Measurements from ENCODE around the gene SLX1B. TPM values are rescaled to one million over a fixed set of nuclear protein-coding genes. Genes with fewer than 3 reads are reported as not detected.
"Not testable (repeated sequence)": the region's sequence is repeated elsewhere in the genome, so short reads cannot be mapped to it uniquely, and the experiment has no call there.

Gene SLX1B
- 80.0 and 86.5 TPM in 2 replicates for total RNA-seq

DNA sequence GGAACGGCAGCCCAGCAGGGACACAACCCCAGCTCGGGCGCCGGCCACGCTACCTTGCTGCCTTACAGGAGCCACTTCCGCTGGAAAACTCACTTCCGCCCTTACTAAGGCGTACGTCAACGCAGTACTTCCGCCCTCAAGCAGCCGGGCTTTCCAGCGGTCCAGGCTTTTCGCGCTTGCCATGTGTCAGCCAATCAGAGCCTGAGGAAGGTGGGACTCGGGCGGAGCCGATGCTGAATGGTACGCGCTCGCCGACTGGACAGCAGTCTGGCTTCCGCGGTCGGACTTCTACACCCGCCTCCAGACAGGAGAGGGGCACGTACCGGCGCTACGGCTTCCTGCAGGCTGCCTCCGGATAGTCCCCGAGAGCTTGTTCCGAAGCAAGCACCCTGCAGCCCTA, at the start of gene SLX1B, which contains the start of gene BOLA2:
SLX1B (plus strand) TSS at position 265 of the 400 bp plus-strand sequence.
BOLA2 (minus strand) TSS at position 83 of the 400 bp plus-strand sequence. CDS start 98 bp downstream, outside the sequence.
- H3K4me3 Mint-ChIP-seq (ENCODE audit: low read depth); intact Hi-C loops (cut with micrococcal nuclease): not testable (repeated sequence)

DNA sequence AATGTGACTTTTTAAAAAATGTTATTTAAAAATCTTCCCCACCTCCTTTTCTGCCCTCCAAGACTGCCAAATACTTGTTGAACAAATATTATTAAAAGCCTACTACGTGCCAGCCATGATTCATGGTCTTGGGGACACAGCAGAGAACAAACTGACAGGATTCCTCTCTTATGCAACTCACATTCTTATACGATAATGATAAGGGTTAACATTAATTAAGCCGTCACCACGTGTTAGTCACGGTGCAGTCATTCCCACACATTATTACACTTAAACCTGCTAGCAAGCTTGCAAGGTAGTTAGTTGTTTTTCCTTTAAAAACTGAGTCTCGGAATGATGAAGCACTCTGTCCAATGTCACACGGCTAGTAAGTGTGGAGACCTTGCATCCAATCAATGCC, 49.1 kb upstream of the SLX1B start:
- H3K4me1 Mint-ChIP-seq (ENCODE audit: low read depth); H3K27ac Mint-ChIP-seq; H3K4me3 Mint-ChIP-seq (ENCODE audit: low read depth); intact Hi-C loops (cut with micrococcal nuclease); H3K27me3 Mint-ChIP-seq (ENCODE audit: low read depth); DNase-seq (ENCODE audit: low spot score); H3K9me3 Mint-ChIP-seq: not testable (repeated sequence)
- peaks cover 10% of the 10 kb centered on the region for H3K36me3 Mint-ChIP-seq (ENCODE audit: low read depth)

More for the DNA sequence above, at the start of gene SLX1B, which contains the start of gene BOLA2:
- not testable (repeated sequence) for H3K27ac Mint-ChIP-seq; DNase-seq (ENCODE audit: low spot score); H3K36me3 Mint-ChIP-seq (ENCODE audit: low read depth); H3K27me3 Mint-ChIP-seq (ENCODE audit: low read depth); H3K9me3 Mint-ChIP-seq; H3K4me1 Mint-ChIP-seq (ENCODE audit: low read depth)

DNA sequence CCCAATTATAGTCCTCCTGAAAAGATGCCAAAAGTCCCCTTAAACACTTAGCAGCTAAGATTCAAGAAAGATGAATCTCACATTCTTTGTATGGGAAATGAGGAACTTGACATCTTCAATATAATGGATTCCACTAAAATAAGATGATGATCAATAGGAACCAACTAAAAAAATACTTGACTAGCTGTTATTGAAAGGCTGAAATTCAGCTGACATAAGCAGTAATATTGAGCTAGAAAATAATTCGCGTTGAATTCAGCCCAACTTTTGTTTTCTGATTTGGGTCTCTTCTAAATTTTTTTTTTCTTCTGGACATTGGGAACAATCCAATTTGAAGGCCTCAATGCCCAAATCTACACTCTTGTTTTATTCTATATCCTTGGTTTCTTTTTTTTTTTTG, 30.7 kb upstream of the SLX1B start:
- intact Hi-C loops (cut with micrococcal nuclease); H3K4me3 Mint-ChIP-seq (ENCODE audit: low read depth); H3K4me1 Mint-ChIP-seq (ENCODE audit: low read depth); H3K27me3 Mint-ChIP-seq (ENCODE audit: low read depth); H3K27ac Mint-ChIP-seq; DNase-seq (ENCODE audit: low spot score); H3K9me3 Mint-ChIP-seq: not testable (repeated sequence)
- peaks cover 14% of the 10 kb centered on the region for H3K36me3 Mint-ChIP-seq (ENCODE audit: low read depth)

DNA sequence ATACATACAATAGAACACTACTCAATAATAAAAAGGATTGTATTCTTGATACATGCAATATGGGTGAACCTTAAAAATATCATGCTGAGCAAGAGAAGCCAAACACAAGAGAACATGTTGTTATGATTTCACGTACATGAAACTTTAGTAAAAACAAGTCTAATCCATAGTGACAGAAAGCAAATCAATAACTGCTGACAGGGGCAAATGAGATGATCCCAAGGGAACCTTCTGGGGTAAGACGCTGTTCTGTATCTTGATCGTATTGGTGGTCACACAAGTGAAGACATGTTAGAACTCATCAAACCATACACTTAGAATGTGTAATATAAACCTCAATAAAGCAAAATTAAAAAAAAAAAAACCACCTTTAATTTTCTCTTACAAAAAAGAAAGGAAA, 28.9 kb upstream of the SLX1B start:
- H3K9me3 Mint-ChIP-seq; H3K4me3 Mint-ChIP-seq (ENCODE audit: low read depth); H3K27ac Mint-ChIP-seq; H3K4me1 Mint-ChIP-seq (ENCODE audit: low read depth); H3K27me3 Mint-ChIP-seq (ENCODE audit: low read depth); DNase-seq (ENCODE audit: low spot score); intact Hi-C loops (cut with micrococcal nuclease): not testable (repeated sequence)
- H3K36me3 Mint-ChIP-seq (ENCODE audit: low read depth) = peaks cover 20% of the 10 kb centered on the region

DNA sequence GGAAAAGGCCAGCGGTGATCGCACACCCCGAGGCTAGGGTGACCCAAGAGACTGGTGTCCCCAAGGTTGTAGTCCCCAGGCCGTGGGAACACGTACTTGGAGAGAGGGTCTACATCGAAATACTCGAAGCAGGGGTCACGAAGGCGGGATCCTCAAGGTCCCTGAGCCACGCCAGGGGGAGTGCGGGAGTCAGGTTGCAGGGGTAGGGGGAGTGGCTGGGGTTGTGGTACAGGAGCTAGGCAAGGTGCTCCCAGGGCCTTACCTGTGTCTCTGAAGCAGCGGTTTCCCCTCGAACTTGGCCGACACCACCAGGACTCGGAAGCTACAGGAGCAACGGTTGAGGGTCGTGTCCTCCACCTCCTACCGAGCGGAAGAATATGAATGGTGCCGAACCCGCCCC, 579 bp upstream of the SLX1B start:
- H3K27me3 Mint-ChIP-seq (ENCODE audit: low read depth); H3K4me1 Mint-ChIP-seq (ENCODE audit: low read depth); H3K9me3 Mint-ChIP-seq; H3K4me3 Mint-ChIP-seq (ENCODE audit: low read depth); H3K27ac Mint-ChIP-seq; DNase-seq (ENCODE audit: low spot score); H3K36me3 Mint-ChIP-seq (ENCODE audit: low read depth); intact Hi-C loops (cut with micrococcal nuclease): not testable (repeated sequence)

DNA sequence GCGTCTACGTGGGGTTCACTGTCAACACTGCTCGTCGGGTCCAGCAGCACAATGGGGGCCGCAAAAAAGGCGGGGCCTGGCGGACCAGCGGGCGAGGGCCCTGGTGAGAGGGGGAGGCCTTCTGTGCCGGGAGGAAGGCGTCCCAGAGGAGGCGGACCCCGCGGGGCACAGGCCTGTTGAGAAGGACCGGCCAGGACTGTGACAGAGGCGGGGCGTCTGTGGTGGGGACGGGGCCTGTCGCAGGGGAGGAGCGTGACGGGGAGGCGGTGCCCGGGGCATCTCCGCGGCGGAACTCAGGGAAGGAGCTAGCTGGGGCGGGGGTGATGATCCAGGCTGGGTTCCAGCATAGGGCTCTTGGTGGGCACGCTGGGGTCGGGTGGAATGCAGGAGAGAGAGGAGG, 495 bp downstream of the SLX1B start:
- DNase-seq (ENCODE audit: low spot score); H3K4me1 Mint-ChIP-seq (ENCODE audit: low read depth); H3K27ac Mint-ChIP-seq; H3K27me3 Mint-ChIP-seq (ENCODE audit: low read depth); H3K9me3 Mint-ChIP-seq; H3K36me3 Mint-ChIP-seq (ENCODE audit: low read depth); intact Hi-C loops (cut with micrococcal nuclease); H3K4me3 Mint-ChIP-seq (ENCODE audit: low read depth): not testable (repeated sequence)

DNA sequence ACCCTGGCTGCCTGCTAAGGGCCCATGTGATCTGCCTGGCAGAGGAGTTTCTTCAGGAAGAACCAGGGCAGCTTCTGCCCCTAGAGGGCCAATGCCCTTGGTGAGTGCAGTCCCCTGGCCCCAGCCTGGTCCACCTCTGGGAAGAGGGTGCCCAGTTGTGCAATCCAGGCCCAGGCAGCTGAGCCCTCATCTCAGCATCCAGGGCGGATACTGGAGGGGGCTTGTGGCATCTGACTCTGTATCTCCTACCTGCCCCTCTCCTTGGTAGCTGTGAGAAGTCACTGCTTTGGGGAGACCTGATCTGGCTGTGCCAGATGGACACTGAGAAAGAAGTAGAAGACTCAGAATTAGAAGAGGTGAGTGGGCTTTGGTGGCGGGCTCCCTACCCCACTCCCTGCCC, 3.3 kb downstream of the SLX1B start:
- DNase-seq (ENCODE audit: low spot score); H3K4me3 Mint-ChIP-seq (ENCODE audit: low read depth); H3K27ac Mint-ChIP-seq; H3K9me3 Mint-ChIP-seq; H3K27me3 Mint-ChIP-seq (ENCODE audit: low read depth); H3K36me3 Mint-ChIP-seq (ENCODE audit: low read depth); H3K4me1 Mint-ChIP-seq (ENCODE audit: low read depth); intact Hi-C loops (cut with micrococcal nuclease): not testable (repeated sequence)

DNA sequence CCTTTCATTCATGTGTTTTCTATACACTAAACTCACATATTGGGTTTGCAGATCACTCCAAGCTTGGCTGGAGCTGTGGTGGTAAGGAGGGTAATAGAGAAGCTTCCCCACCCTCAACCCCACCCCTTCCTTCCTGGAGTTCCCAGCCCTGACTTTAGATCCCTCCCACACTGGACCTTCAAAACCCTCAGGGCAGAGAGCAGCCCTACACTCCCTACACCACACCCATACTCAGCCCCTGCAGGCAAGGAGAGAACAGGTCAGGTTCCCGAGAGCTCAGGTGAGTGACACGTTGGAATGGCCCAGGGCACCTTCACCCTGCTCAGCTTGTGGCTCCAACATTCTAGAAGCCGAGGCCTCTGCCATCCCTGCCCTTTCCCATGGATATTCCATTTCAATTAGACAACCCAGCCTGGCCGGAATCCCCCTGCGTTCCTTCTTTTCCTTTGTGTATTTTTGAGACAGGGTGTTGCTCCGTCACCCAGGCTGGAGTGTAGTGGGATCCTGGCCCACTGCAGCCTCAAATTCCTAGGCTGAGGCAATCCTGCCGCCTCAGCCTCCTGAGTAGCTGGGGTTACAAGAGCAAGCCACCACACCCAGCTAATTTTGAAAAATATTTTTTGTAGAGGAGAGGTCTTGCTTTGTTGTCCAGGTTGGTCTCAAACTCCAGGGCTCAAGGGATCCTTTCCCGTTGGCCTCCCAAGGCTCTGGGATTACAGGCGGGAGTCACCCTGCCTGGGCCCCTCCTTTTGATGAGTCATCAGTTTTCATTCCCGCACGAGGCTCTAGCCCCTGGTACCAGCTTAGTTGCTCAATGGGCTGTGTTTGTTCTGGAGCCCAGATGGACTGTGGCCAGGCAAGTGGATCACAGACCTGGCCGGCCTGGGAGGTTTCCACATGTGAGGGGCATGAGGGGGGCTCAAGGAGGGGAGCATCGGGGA, 5.6 kb downstream of the SLX1B start, which contains the start of gene SULT1A4:
SULT1A4 (plus strand) TSS at position 208 of the 941 bp plus-strand sequence. CDS start 1,473 bp downstream, outside the sequence.
- H3K4me3 Mint-ChIP-seq (ENCODE audit: low read depth); H3K27ac Mint-ChIP-seq; DNase-seq (ENCODE audit: low spot score); H3K27me3 Mint-ChIP-seq (ENCODE audit: low read depth); H3K9me3 Mint-ChIP-seq; H3K36me3 Mint-ChIP-seq (ENCODE audit: low read depth); H3K4me1 Mint-ChIP-seq (ENCODE audit: low read depth); intact Hi-C loops (cut with micrococcal nuclease): not testable (repeated sequence)

DNA sequence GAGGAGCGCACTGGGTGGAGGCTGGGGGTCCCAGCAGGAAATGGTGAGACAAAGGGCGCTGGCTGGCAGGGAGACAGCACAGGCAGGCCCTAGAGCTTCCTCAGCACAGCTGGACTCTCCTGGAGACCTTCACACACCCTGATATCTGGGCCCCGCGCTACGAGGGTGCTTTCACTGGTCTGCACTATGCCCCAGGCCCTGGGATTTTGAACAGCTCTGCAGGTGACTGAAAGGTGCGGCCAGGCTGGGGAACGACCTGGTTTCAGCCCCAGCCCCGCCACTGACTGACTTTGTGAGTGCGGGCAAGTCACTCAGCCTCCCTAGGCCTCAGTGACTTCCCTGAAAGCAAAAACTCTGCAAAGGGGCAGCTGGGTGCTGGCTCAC, 6.3 kb downstream of the SLX1B start:
- DNase-seq (ENCODE audit: low spot score); H3K27me3 Mint-ChIP-seq (ENCODE audit: low read depth); H3K4me1 Mint-ChIP-seq (ENCODE audit: low read depth); H3K9me3 Mint-ChIP-seq; H3K4me3 Mint-ChIP-seq (ENCODE audit: low read depth); H3K36me3 Mint-ChIP-seq (ENCODE audit: low read depth); H3K27ac Mint-ChIP-seq; intact Hi-C loops (cut with micrococcal nuclease): not testable (repeated sequence)

DNA sequence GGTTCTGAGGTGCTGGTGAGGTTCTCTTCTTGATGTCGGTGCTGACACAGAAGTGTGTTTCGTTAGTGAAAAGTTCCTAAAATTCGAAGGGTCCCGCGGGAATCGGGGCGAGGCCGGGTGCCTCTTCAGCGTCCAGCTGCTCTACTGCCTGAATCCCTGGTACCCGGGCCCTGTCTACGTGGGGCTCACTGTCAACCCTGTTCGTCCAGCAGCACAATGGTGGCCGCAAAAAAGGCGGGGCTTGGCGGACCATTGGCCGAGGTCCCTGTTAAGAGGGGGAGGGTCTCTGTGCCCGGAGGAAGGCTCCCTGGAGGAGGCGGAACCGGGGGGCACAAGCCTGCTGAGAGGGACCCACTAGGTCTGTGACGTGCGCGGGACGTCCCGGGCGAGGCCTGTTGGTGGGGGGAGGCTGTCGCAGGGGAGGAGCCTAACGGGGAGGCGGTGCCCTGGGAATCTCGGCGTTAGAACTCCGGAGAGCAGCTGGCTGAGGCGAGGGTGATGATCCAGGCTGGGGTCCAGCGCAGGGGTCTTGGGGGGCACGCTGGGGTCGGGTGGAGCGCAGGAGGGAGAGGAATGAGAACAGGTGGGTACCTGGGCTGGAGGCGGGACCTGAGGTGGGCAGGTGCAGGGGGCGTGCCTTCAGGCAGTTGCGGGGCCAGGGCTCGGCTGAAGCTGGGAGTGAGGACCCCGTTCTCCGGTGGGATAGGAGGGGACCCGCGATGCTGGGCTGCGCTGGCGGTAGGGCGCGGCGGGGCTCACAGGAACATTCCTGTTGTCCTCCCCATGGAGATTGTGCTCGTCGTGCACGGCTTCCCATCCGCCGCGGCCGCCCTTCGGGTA, 11.9 kb downstream of the SLX1B start:
- H3K9me3 Mint-ChIP-seq; DNase-seq (ENCODE audit: low spot score): not testable (repeated sequence)

DNA sequence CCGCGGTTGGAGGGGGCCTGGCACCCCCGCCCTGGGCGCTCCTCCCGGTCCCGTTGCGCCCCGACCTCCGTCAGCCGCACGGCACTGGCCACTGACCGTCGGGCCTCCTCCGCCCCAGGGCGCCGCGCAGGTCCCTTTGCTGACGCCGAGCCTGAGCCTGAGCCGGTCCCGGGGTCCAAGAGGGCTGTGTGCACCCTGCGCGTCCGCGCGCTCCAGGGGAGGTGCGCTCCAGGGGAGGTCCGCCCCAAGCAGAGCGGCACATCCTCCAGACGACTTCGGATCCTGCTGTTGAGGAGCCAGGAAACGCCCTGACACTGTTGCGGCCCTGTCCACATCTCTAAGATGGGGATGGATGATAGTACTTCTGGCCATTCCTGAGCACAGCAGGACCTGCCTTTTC, 12.6 kb downstream of the SLX1B start:
- H3K36me3 Mint-ChIP-seq (ENCODE audit: low read depth); intact Hi-C loops (cut with micrococcal nuclease); H3K27ac Mint-ChIP-seq; DNase-seq (ENCODE audit: low spot score); H3K27me3 Mint-ChIP-seq (ENCODE audit: low read depth); H3K9me3 Mint-ChIP-seq; H3K4me1 Mint-ChIP-seq (ENCODE audit: low read depth); H3K4me3 Mint-ChIP-seq (ENCODE audit: low read depth): not testable (repeated sequence)

More for the DNA sequence above, 11.9 kb downstream of the SLX1B start:
- H3K27me3 Mint-ChIP-seq (ENCODE audit: low read depth); H3K27ac Mint-ChIP-seq; intact Hi-C loops (cut with micrococcal nuclease); H3K4me3 Mint-ChIP-seq (ENCODE audit: low read depth); H3K4me1 Mint-ChIP-seq (ENCODE audit: low read depth); H3K36me3 Mint-ChIP-seq (ENCODE audit: low read depth): not testable (repeated sequence)

DNA sequence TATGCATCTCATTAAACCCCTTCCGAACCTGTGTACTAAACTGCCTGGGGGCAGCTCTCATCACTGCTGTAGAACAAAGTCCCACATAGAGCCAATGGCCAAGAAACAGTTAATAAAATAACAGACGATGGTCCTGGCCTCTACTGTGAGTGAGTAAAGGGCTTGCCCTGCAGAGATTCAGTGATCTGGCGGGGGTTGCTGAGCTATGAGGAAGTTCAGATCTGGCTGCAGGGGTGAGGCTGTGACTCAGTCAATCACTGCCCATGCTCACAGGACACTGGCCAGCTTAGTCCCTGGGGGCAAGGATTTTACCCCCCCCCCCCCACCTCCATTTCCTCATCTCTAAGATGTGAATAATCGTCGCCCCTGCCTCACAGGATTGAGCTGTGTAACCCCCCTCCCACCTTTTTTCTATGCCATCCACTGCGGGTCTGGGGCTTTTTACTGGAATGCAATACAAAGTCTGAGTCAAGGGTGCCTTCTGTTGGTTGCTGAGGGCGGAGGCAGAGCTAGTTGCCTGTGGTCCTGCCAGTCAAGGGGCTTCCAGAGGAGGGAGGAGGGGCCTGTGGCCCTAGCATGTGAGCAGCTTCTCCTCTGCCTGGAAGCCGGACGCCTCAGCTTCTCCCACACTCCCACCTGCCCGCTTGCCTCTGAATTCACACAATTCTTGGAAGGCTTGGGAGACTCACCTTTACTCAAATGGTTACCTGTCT, 13.5 kb downstream of the SLX1B start:
- H3K4me1 Mint-ChIP-seq (ENCODE audit: low read depth); H3K4me3 Mint-ChIP-seq (ENCODE audit: low read depth); DNase-seq (ENCODE audit: low spot score); intact Hi-C loops (cut with micrococcal nuclease); H3K27me3 Mint-ChIP-seq (ENCODE audit: low read depth); H3K9me3 Mint-ChIP-seq; H3K27ac Mint-ChIP-seq; H3K36me3 Mint-ChIP-seq (ENCODE audit: low read depth): not testable (repeated sequence)

Data from activated T-helper 2 cell treated with anti-CD3 and anti-CD28 coated beads, Interferon-gamma antibody, Interleukin-2, Interleukin-4, amounts not matched to agents 10 μg/mL and 5 μg/mL and 100 μg/mL, durations not matched to agents 14 hours and 24 hours and 36 hours (primary cell).